ENCODE measurements around the gene GPA33. TPM values are rescaled to one million over a fixed set of nuclear protein-coding genes. Genes with fewer than 3 reads are reported as not detected.

Gene GPA33
- total and polyA plus RNA-seq, 9 of the 15 experiments (the other 6 are each of a cell fraction or from before 2014, with no cell fraction given), result 0.13 TPM; not detected in 8

DNA sequence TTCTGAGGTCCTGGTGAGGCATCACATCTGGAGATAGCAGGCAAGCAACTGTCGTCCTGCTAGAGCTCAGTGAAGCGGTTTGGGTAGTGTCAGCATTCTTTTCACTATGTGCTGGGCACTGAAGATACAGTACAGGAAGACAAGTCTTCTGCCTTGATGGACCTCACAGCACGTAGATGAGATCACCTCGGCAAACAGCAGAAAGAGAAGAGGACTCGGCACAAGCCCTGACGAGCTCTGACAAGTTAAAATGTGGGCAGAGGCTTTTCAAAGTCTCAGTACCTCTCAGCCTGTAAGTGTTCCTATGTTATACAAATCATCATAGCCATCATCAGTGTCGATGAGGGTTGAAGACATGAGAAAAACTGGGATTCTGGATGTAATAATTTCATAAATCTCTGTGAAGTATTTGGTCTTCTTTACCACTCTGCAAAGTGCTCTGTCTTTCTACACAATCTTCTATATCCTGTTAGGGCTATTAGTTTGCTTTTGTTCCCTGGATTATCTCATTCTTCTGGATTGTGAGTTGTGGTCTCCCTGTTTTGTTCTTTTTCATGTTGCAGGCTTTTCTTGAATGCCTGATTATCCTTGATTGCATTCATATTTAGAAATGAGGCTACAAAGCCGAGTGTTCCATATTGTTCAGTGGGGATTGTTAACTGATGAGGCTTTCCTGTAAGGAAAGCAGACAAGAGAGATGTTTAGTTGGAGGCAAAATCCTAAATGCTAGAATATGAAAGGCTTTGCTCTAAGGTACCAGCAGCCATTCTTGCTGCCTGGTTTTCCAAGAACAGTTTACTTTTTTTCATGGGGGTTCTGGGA is 76.9 kb downstream of the GPA33 start:
- Histone ChIP-seq H3K9me1 (ENCODE audit: control insufficient read depth, insufficient read depth, low read length) (no peaks in the 10 kb centered on the region), H3K9ac (ENCODE audit: insufficient read depth in 1 of 2, low read depth in 2 of 2, low read length in 2 of 2) (no peak overlapping the region), H3K79me2 (ENCODE audit: control insufficient read depth, insufficient read depth, low read length) (no peaks in the 10 kb centered on the region), H3K4me2 (ENCODE audit: insufficient read depth, low read length) (no peak overlapping the region), H3K27ac (ENCODE audit: extremely low read depth, low read depth, low read length) (no peak overlapping the region), H3K9me3 (replicated peaks; ENCODE audit: control insufficient read depth, insufficient read depth, low read depth, low read length) (no peaks in the 10 kb centered on the region), H3K4me1 (replicated peaks in 1 of 2; ENCODE audit: control insufficient read depth in 2 of 2, insufficient read depth in 2 of 2, low read length in 2 of 2) (no peaks in the 10 kb centered on the region), H3K36me3 (ENCODE audit: control insufficient read depth, insufficient read depth, low read length) (no peaks in the 10 kb centered on the region), H2AFZ (ENCODE audit: low read depth, low read length) (no peak overlapping the region), H4K20me1 (replicated peaks; ENCODE audit: control insufficient read depth, insufficient read depth, low read length) (no peaks in the 10 kb centered on the region), H3K4me3 (no peak overlapping the region), H3K27me3 (ENCODE audit: control insufficient read depth in 2 of 2, insufficient read depth in 2 of 2, low read length in 2 of 2) (no peaks in the 10 kb centered on the region; a peak in 3 of 5 replicates)
- in situ Hi-C loops (cut with MboI) (no loop called here), intact Hi-C loops (cut with micrococcal nuclease) (no loop called here)
- no peak for TF ChIP-seq DMBX1 (CRISPR knock-in tag; IDR thresholded peaks at IDR 0.05; ENCODE audit: borderline replicate concordance)
- no peak for TF ChIP-seq ESRRA (IDR thresholded peaks at IDR 0.05; ENCODE audit: borderline replicate concordance, low read depth)
- TF ChIP-seq ELF1 (tag; IDR thresholded peaks at IDR 0.05), result no peak
- no peak for TF ChIP-seq ZNF134 (CRISPR knock-in tag; conservative IDR thresholded peaks at IDR 0.05)
- TF ChIP-seq ILK (tag; IDR thresholded peaks at IDR 0.05; ENCODE audit: borderline replicate concordance, low read depth), result no peak
- no peak for TF ChIP-seq ZNF79 (CRISPR knock-in tag; IDR thresholded peaks at IDR 0.05; ENCODE audit: low read depth)
- no peak for TF ChIP-seq BRCA1 (IDR thresholded peaks at IDR 0.05)
- no peak for TF ChIP-seq BRCA1 (CRISPR knock-in tag; IDR thresholded peaks at IDR 0.05)
- no peak for TF ChIP-seq ZNF224 (CRISPR knock-in tag; IDR thresholded peaks at IDR 0.05)
- TF ChIP-seq, protein P1, sequence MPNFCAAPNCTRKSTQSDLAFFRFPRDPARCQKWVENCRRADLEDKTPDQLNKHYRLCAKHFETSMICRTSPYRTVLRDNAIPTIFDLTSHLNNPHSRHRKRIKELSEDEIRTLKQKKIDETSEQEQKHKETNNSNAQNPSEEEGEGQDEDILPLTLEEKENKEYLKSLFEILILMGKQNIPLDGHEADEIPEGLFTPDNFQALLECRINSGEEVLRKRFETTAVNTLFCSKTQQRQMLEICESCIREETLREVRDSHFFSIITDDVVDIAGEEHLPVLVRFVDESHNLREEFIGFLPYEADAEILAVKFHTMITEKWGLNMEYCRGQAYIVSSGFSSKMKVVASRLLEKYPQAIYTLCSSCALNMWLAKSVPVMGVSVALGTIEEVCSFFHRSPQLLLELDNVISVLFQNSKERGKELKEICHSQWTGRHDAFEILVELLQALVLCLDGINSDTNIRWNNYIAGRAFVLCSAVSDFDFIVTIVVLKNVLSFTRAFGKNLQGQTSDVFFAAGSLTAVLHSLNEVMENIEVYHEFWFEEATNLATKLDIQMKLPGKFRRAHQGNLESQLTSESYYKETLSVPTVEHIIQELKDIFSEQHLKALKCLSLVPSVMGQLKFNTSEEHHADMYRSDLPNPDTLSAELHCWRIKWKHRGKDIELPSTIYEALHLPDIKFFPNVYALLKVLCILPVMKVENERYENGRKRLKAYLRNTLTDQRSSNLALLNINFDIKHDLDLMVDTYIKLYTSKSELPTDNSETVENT (CRISPR knock-in tag; IDR thresholded peaks at IDR 0.05), result no peak
- TF ChIP-seq, protein P2, sequence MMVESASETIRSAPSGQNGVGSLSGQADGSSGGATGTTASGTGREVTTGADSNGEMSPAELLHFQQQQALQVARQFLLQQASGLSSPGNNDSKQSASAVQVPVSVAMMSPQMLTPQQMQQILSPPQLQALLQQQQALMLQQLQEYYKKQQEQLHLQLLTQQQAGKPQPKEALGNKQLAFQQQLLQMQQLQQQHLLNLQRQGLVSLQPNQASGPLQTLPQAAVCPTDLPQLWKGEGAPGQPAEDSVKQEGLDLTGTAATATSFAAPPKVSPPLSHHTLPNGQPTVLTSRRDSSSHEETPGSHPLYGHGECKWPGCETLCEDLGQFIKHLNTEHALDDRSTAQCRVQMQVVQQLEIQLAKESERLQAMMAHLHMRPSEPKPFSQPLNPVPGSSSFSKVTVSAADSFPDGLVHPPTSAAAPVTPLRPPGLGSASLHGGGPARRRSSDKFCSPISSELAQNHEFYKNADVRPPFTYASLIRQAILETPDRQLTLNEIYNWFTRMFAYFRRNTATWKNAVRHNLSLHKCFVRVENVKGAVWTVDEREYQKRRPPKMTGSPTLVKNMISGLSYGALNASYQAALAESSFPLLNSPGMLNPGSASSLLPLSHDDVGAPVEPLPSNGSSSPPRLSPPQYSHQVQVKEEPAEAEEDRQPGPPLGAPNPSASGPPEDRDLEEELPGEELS (CRISPR knock-in tag; IDR thresholded peaks at IDR 0.05; ENCODE audit: borderline replicate concordance), result no peak
- TF ChIP-seq ZFX (CRISPR knock-in tag; IDR thresholded peaks at IDR 0.05), result no peak
- TF ChIP-seq, protein P3, sequence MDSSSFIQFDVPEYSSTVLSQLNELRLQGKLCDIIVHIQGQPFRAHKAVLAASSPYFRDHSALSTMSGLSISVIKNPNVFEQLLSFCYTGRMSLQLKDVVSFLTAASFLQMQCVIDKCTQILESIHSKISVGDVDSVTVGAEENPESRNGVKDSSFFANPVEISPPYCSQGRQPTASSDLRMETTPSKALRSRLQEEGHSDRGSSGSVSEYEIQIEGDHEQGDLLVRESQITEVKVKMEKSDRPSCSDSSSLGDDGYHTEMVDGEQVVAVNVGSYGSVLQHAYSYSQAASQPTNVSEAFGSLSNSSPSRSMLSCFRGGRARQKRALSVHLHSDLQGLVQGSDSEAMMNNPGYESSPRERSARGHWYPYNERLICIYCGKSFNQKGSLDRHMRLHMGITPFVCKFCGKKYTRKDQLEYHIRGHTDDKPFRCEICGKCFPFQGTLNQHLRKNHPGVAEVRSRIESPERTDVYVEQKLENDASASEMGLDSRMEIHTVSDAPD (CRISPR knock-in tag; IDR thresholded peaks at IDR 0.05), result no peak
- no peak for TF ChIP-seq MYNN (IDR thresholded peaks at IDR 0.05)
- no peak for TF ChIP-seq MYNN (CRISPR knock-in tag; IDR thresholded peaks at IDR 0.05)
- TF ChIP-seq IRF2 (CRISPR knock-in tag; IDR thresholded peaks at IDR 0.05), result no peak
- no peak for TF ChIP-seq ZKSCAN1 (IDR thresholded peaks at IDR 0.05; ENCODE audit: low read depth, low read length)
- no TSS peak for BruUV-seq (replicated peaks)
- ChIA-PET POLR2A (no interaction called here), CTCF (ENCODE audit: low intra/inter-chr PET ratio) (no interaction called here)
- DNase-seq (ENCODE audit: extremely low read depth in 1 of 4, low spot score in 3 of 4) (no peak), ATAC-seq (no peak), FAIRE-seq (no peak)
- under 1% methylated on average over 8 of the region's 8 CpGs for WGBS (ENCODE audit: insufficient coverage, low coverage, missing lambda C conversion rate)
